Glomerular visceral epithelial cell (primary cell): ENCODE data around the gene SLC6A11.

Experiments used
- DNase-seq: peaks from one replicate; pipeline ENCODE4 v3.0.0-alpha.2; 2016; ENCODE audit errors: extremely low spot score

The SLC6A11 gene

GRCh38 chr3:10954740-10955139 is 138.7 kb downstream of the SLC6A11 start:
- no peak for DNase-seq

- DNase-seq = no peak
Observed at GRCh38 chr3:10955711-10956453, 139.9 kb downstream of the SLC6A11 start.

- DNase-seq = no peak
Observed at GRCh38 chr3:10956531-10956930, 140.5 kb downstream of the SLC6A11 start.

DNA sequence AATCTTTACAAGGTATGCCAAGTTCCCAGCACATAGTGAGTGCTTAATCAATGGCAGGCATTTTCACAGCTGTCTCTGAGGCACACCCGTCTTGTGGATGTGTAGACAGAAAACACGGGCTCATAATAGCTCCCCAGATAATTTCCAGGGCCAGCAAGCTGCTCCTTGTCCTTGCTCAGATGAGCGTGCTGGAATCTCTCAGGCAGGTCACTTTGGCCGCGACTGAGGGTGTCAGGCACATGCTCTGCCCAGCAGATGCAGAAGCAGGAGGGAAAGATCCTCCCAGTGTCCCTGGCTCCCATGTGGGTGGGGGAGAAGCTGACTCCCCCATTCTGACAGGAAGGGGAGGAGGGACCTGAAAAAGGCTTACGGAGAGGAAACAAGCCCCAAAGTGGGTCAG is 141.0 kb downstream of the SLC6A11 start:
- DNase-seq = no peak

GRCh38 chr3:10957976-10958749 is 142.1 kb downstream of the SLC6A11 start:
- peak; percentile 13 for DNase-seq

DNA sequence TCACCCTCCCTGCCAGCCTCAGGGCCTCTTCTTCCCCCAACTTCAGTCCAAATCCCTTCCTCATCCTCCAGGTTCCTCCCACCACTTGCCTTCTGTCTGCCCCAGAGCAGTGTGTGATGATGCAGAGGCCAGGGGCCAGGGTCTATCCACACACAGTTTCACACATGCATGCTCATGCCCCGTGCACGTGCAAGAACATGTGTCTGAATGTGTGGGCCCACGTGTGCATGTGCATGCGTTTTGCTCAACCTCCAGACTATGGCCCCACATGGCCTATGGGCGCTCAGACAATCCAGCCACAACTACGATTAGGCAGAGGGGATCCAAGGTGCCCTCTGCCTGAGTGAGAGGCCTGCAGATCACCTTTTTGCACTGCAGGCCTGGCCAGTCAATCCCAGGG is 144.2 kb downstream of the SLC6A11 start:
- DNase-seq = no peak

- no peak for DNase-seq
Observed at GRCh38 chr3:10961921-10962320, 145.9 kb downstream of the SLC6A11 start.

DNA sequence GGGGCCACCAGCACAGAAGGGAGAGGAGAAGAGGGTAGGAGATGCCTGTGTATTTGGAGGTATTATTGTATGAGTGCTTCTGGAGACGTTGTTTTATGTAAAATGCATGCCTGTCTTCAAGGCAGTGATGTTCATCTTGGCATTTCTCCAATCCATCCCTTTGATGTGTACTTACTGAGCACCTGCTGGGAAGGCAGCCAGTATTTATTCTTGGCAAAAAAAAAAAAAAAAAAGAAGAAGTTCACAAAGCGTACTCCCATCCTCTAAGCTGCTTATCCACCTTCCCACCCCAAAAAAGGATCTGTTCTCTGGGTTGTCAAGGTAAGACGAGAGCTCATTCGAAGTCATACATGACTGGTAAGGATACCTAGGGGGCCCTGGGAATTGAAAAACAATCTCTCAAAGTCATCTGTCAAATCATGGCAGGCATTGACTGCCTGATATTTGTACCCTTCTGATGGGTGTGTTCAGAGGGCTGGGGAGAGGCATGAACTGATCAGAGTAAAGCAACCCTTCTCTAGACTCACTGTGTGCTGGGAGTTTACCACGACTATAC is 146.5 kb downstream of the SLC6A11 start:
- no peak for DNase-seq

- DNase-seq = peak; percentile 6
Observed at GRCh38 chr3:10964537-10965167, 148.6 kb downstream of the SLC6A11 start.

DNA sequence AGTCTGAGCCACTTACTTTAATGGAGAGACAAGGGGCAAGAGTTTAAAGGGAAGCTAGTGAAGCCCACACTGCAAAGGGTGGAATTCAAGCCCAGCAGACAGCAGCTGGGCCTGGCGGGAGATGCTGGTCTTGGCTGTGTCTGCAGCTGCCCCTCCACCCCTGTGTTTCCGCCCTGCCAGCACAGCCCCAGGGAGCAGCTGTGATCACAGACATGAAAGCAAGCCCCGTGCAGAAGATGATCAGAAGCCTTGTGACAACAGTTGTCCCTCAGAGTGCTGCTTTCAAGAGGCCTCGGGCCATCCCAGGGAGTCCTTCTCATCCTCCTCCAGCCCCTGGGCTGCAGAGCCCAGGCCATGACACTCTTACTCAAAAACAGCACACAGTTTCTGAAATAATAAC is 152.4 kb downstream of the SLC6A11 start:
- DNase-seq = no peak

- DNase-seq = no peak
Observed at GRCh38 chr3:10970306-10970960, 154.4 kb downstream of the SLC6A11 start.

DNA sequence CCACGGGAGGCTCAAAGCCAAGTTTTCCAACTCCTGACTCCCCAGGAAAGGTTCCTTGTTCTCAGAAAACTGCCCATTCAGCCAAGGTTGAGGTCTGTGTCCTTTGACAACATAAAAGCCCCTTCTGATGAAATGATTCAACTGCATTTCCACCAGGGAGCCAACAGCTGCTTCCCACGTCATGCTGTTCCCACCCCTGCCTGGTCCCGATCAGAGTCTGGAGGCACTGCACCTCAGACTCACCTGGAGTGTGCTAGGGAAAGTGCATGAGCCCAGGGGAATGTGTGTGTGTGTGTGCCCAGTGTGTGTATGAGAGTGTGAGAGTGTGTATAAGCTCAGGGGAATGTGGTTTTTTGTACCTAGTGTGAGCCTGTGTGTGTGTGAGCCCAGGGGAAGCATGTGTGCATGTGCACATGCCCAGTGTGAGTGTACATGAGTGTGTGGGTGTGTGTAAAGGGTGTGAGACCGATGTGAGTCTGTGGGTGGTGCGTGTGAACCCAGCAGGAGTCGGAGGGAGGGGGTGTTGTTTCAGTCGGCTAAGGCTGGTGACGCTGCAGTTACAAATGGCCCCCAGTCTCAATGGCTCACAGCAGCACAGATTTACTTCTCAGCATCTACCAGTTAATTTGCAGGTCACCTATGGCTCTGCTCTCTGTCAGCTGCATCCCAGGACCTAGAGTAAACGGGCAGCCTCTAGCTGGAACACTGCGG is 156.2 kb downstream of the SLC6A11 start:
- DNase-seq = no peak

DNA sequence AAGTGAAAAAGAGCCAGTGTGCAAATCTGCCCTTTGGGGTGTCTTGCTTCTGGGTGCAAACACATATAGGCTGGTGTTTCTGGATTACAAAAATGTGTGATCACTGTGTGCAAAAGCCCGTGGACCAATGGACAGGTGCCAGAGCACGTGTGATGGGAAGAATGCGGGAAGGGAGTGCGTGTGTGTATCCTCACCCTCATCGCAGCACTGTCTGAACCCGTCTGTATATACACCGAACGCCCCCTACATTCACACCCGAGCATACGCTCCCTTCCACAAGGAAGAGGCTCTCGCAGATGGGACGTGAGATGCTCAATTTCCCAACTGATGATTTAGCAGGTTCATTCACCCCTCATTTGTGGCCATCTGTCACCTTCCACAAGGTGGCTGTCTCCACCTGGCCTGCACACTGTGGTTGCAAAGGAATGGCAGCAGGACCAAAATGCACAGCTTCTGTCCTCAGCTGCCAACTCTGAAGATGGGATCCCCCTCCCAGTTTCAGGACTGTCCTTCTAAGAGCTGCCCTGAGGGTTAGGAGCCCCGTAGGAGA is 157.1 kb downstream of the SLC6A11 start:
- DNase-seq = no peak

DNA sequence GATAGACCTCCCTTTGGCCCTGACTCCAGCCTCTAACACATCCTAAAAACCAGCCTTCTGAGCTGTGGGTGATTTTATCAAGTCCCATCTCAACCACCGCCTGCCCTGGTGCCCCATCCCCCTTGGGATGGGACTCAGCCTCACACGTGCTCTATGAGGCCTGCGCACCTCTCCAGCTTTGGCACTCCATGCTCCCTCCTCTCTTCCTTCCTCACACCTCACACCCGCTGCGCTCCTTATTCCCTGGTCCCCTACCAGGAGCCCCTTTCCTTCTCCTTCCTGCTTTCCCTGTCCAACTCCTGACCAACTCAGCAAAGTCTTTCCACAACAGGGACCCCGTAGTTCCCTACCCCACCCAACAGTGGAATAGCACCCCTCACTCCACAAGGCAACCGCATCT is 158.1 kb downstream of the SLC6A11 start:
- DNase-seq = no peak

GRCh38 chr3:10974746-10975375 is 158.8 kb downstream of the SLC6A11 start:
- no peak for DNase-seq

DNA sequence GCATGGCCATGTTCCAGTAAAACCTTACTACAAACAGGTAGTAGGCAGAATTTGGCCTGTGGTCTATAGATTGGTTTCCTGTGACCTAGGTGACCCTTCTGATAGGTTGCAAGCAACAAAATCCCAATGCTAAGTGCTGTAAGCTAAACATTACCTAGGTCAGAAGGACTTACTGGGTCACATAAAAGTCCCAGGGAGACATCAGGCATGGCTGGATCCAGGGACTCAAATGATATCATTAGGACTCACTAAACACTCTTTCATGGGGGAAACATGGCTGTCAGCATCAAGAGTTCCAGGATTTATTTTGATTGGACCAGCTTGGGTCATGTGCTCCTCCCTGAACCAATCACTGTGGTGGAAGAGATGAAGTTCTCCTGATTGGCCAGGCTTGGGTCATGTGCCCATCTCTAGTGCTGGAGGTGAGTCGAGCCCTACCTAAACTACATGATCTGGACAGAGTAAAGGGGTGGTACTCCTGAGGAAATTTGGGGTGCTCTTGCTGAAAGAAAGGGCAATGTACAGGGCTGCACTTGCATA is 159.7 kb downstream of the SLC6A11 start:
- DNase-seq = no peak

- DNase-seq = no peak
Observed at GRCh38 chr3:10976770-10977169, 160.7 kb downstream of the SLC6A11 start.

DNA sequence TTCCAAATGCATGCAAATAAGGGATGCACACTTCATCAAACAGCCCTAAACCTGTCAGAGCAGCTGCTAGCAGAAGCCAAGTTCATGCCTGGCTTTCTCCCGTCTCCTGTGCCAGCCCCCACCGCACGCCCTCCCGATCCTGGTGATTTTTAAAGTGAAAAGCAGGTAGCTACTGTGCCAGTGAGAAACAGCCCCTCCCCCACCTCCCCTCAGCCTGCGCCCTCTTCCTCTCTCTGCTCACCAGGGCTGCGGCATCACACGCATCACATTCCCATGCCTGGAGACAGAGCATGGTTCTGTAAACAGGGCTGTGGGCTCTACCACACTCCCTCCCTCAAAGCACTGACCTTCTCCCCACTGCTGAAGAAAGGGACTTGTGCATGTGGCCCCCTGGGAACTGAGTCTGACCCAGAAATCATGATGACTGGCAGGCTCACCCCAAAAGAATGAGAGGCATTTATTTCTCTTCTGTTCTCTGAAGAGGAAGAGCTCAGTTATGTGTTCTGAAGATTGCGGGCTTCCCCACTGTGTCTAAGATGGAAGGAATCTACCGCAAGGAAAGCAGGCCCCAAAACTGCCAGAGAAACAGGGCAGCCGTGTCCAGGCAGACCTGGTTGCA is 162.0 kb downstream of the SLC6A11 start:
- no peak for DNase-seq

DNA sequence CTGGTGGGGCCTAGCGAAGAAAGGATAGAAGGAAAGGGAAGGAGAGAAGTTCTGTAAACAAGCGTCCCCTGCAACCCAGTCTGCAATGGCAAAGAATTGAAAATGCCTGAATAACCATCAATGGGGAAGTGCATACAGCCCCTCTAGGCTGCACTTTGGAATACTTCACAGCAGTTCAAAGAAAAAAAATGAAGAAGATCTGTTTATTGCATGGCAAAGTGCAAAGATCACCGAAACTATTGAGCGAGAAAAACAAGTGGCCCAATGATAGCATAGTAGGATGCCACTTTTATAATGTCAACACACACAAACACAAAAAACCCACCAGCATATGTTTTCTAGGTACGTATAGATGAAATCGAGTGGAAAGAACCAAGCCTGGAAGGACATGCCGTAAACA is 162.9 kb downstream of the SLC6A11 start:
- DNase-seq = no peak

- DNase-seq = no peak
Observed at GRCh38 chr3:10980312-10980711, 164.3 kb downstream of the SLC6A11 start.
